SK-N-SH treated with all-trans-retinoic acid at 6 μM for 48 hours (cell line): Measurements from ENCODE around the gene KMT2D.
"Not testable (repeated sequence)": the region's sequence is repeated elsewhere in the genome, so short reads cannot be mapped to it uniquely, and the experiment has no call there.

ENCODE experiments used
- ATAC-seq: fragments of 200-7000 bp; cut with Tn5 transposase; 3 replicates; pipeline ENCODE4 v1.9.1; 2020; ENCODE audit warnings: mild to moderate bottlenecking, moderate library complexity
- ARNTL ChIP-seq: fragments of 450-650 bp; formaldehyde crosslinking; IDR thresholded peaks from 2 replicates; pipeline ENCODE4 v1.5.0; 2020; ENCODE audit warnings: low read depth, mild to moderate bottlenecking, moderate library complexity, borderline replicate concordance
- BACH2 ChIP-seq: fragments of 250-450 bp; sonication (Bioruptor Pico); IDR thresholded peaks from 2 replicates; pipeline ENCODE4 v1.9.0; 2021; ENCODE audit warnings: mild to moderate bottlenecking, borderline replicate concordance
- CREB5 ChIP-seq: fragments of 250-450 bp; sonication (Bioruptor Pico); IDR thresholded peaks from 2 replicates; pipeline ENCODE4 v1.5.1; 2020; ENCODE audit warnings: low read depth, mild to moderate bottlenecking, moderate library complexity
- CSDC2 ChIP-seq: fragments of 250-450 bp; sonication (Bioruptor Pico); IDR thresholded peaks from 2 replicates; pipeline ENCODE4 v1.5.0; 2020; ENCODE audit warnings: mild to moderate bottlenecking, moderate library complexity
- CSRNP3 ChIP-seq: fragments of 250-450 bp; sonication (Bioruptor Pico); IDR thresholded peaks from 2 replicates; pipeline ENCODE4 v1.5.1; 2021; ENCODE audit warnings: mild to moderate bottlenecking, moderate library complexity
- ESRRG ChIP-seq: fragments of 250-450 bp; sonication (Bioruptor Pico); IDR thresholded peaks from 2 replicates; pipeline ENCODE4 v1.6.1; 2021; ENCODE audit warnings: mild to moderate bottlenecking
- GLIS3 ChIP-seq: fragments of 250-450 bp; sonication (Bioruptor Pico); IDR thresholded peaks from 2 replicates; pipeline ENCODE4 v1.5.0; 2020; ENCODE audit warnings: mild to moderate bottlenecking, moderate library complexity
- ISL1 ChIP-seq: fragments of 250-450 bp; sonication (Bioruptor Pico); IDR thresholded peaks from 2 replicates; pipeline ENCODE4 v2.1.2; 2022; ENCODE audit warnings: mild to moderate bottlenecking, moderate library complexity
- OSR1 ChIP-seq: fragments of 250-450 bp; sonication (Bioruptor Pico); IDR thresholded peaks from 2 replicates; pipeline ENCODE4 v1.8.0; 2022; ENCODE audit warnings: moderate library complexity, mild to moderate bottlenecking, inconsistent platforms
- PATZ1 ChIP-seq: fragments of 250-450 bp; sonication (Bioruptor Pico); IDR thresholded peaks from 2 replicates; pipeline ENCODE4 v1.8.0; 2020; ENCODE audit warnings: mild to moderate bottlenecking, moderate library complexity, borderline replicate concordance
- POU6F1 ChIP-seq: fragments of 250-450 bp; sonication (Bioruptor Pico); IDR thresholded peaks from 2 replicates; pipeline ENCODE4 v1.8.0; 2021; ENCODE audit warnings: low read depth, mild to moderate bottlenecking, moderate library complexity, borderline replicate concordance
- PPARA ChIP-seq: fragments of 250-450 bp; sonication (Bioruptor Pico); IDR thresholded peaks from 2 replicates; pipeline ENCODE4 v1.5.0; 2020; ENCODE audit warnings: mild to moderate bottlenecking, borderline replicate concordance
- RARB ChIP-seq: fragments of 250-450 bp; sonication (Bioruptor Pico); IDR thresholded peaks from 2 replicates; pipeline ENCODE4 v1.8.0; 2021; ENCODE audit warnings: mild to moderate bottlenecking, moderate library complexity
- SNAI2 ChIP-seq: fragments of 250-450 bp; sonication (Bioruptor Pico); IDR thresholded peaks from 2 replicates; pipeline ENCODE4 v1.5.0; 2020; ENCODE audit warnings: mild to moderate bottlenecking, moderate library complexity
- TCF4 ChIP-seq: fragments of 250-450 bp; sonication (Bioruptor Pico); IDR thresholded peaks from 2 replicates; pipeline ENCODE4 v1.8.0; 2021; ENCODE audit warnings: mild to moderate bottlenecking, moderate library complexity, borderline replicate concordance
- TOX ChIP-seq: fragments of 250-450 bp; sonication (Bioruptor Pico); IDR thresholded peaks from 2 replicates; pipeline ENCODE4 v1.8.0; 2021; ENCODE audit warnings: mild to moderate bottlenecking, moderate library complexity, borderline replicate concordance
- TSHZ2 ChIP-seq: fragments of 250-450 bp; sonication (Bioruptor Pico); IDR thresholded peaks from 2 replicates; pipeline ENCODE4 v1.5.0; 2020; ENCODE audit warnings: mild to moderate bottlenecking, moderate library complexity
- ZC3H10 ChIP-seq: fragments of 250-450 bp; sonication (Bioruptor Pico); IDR thresholded peaks from 2 replicates; pipeline ENCODE4 v1.5.1; 2021; ENCODE audit warnings: mild to moderate bottlenecking, moderate library complexity
- ZFP3 ChIP-seq: fragments of 250-450 bp; sonication (Bioruptor Pico); IDR thresholded peaks from 2 replicates; pipeline ENCODE4 v1.5.0; 2020; ENCODE audit warnings: mild to moderate bottlenecking, moderate library complexity
- ZFP30 ChIP-seq: fragments of 450-650 bp; formaldehyde crosslinking; IDR thresholded peaks from 2 replicates; pipeline ENCODE4 v1.5.0; 2022; ENCODE audit warnings: mild to moderate bottlenecking, moderate library complexity
- ZNF565 ChIP-seq: fragments of 450-650 bp; formaldehyde crosslinking; conservative IDR thresholded peaks from 2 replicates; pipeline ENCODE4 v1.5.0; 2020; ENCODE audit warnings: low read depth, mild to moderate bottlenecking, moderate library complexity
- ZNF70 ChIP-seq: fragments of 450-650 bp; formaldehyde crosslinking; IDR thresholded peaks from 2 replicates; pipeline ENCODE4 v1.5.0; 2020; ENCODE audit warnings: mild to moderate bottlenecking, moderate library complexity
- ZNF8 ChIP-seq: fragments of 450-650 bp; formaldehyde crosslinking; IDR thresholded peaks from 2 replicates; pipeline ENCODE4 v1.5.0; 2020; ENCODE audit warnings: mild to moderate bottlenecking, moderate library complexity

The KMT2D gene

GRCh38 chr12:49066120-49066519, 5.5 kb upstream of the KMT2D start:
- no peak for ATAC-seq
- TF ChIP-seq OSR1 (CRISPR knock-in tag) (no peak), ARNTL (CRISPR knock-in tag) (no peak), BACH2 (CRISPR knock-in tag) (no peak), POU6F1 (CRISPR knock-in tag) (no peak), CREB5 (CRISPR knock-in tag) (no peak), ZNF70 (CRISPR knock-in tag) (no peak), ZFP3 (CRISPR knock-in tag) (no peak), ZNF565 (no peak), ZC3H10 (CRISPR knock-in tag) (no peak), TOX (no peak), PPARA (CRISPR knock-in tag) (no peak), ZFP30 (CRISPR knock-in tag) (no peak), CSRNP3 (CRISPR knock-in tag) (no peak), TSHZ2 (CRISPR knock-in tag) (no peak), ISL1 (CRISPR knock-in tag) (no peak), TCF4 (CRISPR knock-in tag) (no peak), SNAI2 (no peak), PATZ1 (CRISPR knock-in tag) (no peak), ESRRG (CRISPR knock-in tag) (no peak), ZNF8 (CRISPR knock-in tag) (no peak)

- no peak for TF ChIP-seq ESRRG (CRISPR knock-in tag)
- no peak for TF ChIP-seq ZNF8 (CRISPR knock-in tag)
- TF ChIP-seq TCF4 (CRISPR knock-in tag): no peak
- no peak for TF ChIP-seq GLIS3 (CRISPR knock-in tag)
- TF ChIP-seq RARB (CRISPR knock-in tag): no peak
- no peak for TF ChIP-seq ZC3H10 (CRISPR knock-in tag)
- TF ChIP-seq BACH2 (CRISPR knock-in tag): no peak
- TF ChIP-seq ZNF70 (CRISPR knock-in tag): no peak
- no peak for TF ChIP-seq PPARA (CRISPR knock-in tag)
- no peak for TF ChIP-seq SNAI2
- no peak for TF ChIP-seq TOX
- no peak for TF ChIP-seq ZNF565
- TF ChIP-seq ISL1 (CRISPR knock-in tag): no peak
- TF ChIP-seq CSDC2 (CRISPR knock-in tag): no peak
- no peak for TF ChIP-seq ZFP30 (CRISPR knock-in tag)
- no peak for TF ChIP-seq TSHZ2 (CRISPR knock-in tag)
- TF ChIP-seq PATZ1 (CRISPR knock-in tag): no peak
- no peak for TF ChIP-seq ARNTL (CRISPR knock-in tag)
- no peak for TF ChIP-seq CREB5 (CRISPR knock-in tag)
- TF ChIP-seq, all 23 proteins: peak for 0
- no peak for ATAC-seq
Observed at GRCh38 chr12:49064767-49065152, 4.2 kb upstream of the KMT2D start.

GRCh38 chr12:49061916-49062315, 1.3 kb upstream of the KMT2D start:
- not testable (repeated sequence) for ATAC-seq
